GM19372 (cell line): Measurements from ENCODE around the gene ATF6B.

Experiments
- ATAC-seq: cut with Tn5 transposase; IDR thresholded peaks from one replicate; pipeline ENCODE4 v1.9.1; 2021; ENCODE audit warnings: mild to moderate bottlenecking, low read depth, moderate library complexity; ENCODE audit not compliant: unreplicated experiment

The ATF6B gene

DNA sequence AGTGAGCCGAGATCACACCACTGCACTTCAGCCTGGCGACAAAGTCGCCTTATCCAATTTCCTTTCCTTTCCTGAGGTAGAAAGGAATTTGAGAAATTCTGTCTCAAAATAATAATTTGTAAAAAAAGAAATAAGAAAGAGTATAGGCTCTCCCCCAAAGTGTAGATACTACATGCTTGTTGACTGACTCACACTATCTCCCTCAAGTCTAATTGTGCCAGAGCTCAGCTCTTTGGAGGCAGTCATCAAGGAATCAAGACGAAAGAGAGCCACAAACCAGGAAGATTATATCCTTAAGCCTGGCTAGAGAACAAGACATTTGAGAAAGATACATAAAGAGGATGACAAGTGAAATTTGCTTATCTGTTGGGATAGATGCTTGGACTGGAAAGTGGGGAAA is 5.7 kb upstream of the ATF6B start:
- no peak for ATAC-seq

DNA sequence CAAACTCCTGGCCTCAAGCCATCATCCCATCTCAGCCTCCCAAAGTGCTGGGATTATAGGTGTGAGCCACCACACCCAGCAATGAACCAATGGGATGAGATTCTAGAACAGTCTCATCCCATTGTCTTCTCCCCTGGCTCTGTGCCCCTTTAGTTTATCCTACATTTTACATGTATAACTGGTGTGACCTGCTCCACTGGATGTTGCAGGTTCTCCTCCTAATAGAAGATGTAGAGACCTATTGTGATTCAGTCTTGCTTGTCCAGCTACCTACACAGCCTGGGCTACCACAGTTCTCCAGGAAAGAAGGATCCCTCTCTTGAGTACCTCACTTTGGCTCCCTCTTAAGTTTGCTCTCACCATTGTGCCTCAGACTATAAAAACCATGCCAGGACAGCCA is 4.1 kb upstream of the ATF6B start:
- ATAC-seq = no peak

DNA sequence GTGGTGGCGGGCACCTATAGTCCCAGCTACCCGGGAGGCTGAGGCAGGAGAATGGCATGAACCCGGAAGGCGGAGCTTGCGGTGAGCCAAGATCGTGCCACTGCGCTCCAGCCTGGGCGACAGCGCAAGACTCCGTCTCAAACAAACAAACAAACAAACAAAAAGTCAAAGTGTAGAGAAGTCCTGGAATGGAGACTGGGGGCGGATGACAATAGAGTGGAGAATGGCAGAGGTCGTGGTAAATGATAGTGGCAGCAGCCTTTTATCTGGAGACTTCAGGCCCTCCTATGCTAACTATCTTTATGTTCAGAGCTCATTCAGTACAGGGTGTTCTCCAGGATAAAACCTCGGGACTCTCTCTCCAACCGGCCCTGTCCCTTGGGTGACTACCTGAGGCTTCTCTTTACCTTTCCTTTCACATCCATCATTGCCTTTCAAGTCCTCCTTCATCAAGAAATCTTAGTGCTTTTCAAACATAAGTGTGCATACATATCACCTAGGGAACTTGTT is 3.4 kb upstream of the ATF6B start:
- ATAC-seq = no peak

- no peak for ATAC-seq
Measured at GRCh38 chr6:32129297-32130088, 1.4 kb upstream of the ATF6B start.

GRCh38 chr6:32128751-32129296 is 778 bp upstream of the ATF6B start:
- ATAC-seq = no peak

DNA sequence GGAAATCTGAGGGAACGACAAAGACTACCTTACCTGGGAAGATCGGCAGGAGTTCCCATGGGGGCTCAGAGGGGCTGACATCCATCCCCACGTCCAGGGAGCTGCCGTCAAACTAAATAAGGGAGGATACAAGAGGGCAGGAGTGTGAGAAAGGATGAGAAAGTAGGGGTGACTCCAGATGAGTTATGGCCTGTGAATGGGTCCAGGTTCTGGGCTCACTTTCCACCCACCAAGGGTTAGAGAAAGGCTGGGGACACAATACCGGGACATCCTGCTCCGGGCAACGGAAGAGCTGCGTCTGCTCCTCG is 683 bp downstream of the ATF6B start:
- ATAC-seq = no peak

GRCh38 chr6:32126880-32127279 is 1.2 kb downstream of the ATF6B start:
- ATAC-seq = no peak

GRCh38 chr6:32123681-32124080 is 4.4 kb downstream of the ATF6B start:
- no peak for ATAC-seq

DNA sequence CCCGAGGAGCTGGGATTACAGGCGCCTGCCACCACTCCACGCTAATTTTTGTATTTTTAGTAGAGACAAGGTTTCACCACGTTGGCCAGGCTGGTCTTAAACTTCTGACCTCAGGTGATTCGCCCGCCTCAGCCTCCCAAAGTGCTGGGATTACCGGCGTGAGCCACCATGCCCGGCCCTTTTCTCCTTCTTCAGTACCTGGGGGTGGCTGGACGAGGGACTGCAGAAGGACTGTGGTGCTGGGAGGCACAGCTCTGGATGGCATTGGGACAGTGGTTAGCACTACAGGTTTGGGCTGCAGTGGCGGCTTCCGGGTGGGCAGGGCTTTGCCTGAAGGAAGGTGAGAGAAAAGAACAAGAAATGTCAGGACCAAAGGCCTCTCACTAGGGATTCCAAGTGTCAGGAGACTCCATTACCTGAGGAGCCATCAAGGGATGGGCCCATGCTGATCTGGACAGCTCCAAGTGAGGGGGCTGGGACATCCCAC is 7.4 kb downstream of the ATF6B start:
- no peak for ATAC-seq

- no peak for ATAC-seq
Measured at GRCh38 chr6:32118782-32119628, 9.0 kb downstream of the ATF6B start.

- no peak for ATAC-seq
Measured at GRCh38 chr6:32117461-32117860, 10.6 kb downstream of the ATF6B start.

DNA sequence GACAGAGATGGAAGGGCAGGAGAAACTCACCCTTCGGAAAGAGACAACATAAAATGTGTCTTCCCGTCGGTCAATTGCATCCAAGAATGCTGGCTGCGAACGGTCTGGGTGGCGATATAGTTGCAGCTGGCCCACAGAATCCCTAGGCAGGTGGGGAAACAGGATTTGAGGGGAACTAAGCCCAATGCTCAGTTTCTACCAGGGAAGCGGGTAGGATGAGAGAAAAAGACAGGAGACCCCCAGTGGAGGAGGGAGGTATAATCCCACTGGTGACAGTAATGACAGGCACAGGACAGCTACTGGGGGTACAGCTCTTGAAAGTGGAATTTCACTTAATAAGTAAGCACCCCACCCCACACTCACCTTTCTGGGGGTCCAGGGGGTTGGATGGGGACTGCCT is 11.4 kb downstream of the ATF6B start:
- no peak for ATAC-seq

DNA sequence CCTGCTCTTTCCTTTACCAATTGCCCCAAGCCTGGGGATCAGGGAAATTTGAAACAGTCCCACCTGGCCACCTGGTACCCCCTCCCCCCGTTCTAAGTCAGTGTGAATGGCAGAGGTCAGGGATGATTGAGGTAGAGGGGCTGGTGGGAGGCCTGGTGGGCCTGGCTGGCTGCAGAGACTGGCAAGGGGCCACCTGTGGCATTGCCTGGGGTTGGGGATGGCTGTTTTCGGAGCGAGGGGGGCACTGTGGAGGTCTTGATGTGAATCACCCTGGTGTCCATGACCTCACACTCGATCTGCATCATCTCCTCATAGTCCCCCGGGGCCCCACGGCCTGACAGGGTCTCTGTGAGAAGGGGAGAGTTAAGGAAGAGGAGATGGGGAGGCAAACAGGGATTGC is 12.4 kb downstream of the ATF6B start:
- no peak for ATAC-seq

DNA sequence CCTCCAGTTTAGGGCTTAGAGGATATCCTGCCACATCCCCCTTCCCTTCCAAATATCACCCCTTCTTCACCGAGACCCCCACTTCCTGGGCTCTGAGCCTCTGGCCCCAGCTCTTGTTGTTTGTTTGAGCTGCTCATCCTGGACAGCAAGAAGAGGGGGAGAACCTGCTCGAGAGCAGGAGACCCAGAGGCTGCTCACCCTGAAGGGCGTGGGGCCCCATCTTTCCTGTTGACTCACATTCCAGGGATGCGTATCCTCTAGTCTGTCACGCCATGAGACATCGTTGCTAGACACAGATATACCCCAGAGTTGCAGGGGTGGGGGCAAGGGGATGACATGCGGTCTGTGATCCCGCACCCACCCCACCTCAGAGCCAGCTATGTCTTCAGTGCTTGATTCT is 13.2 kb downstream of the ATF6B start:
- no peak for ATAC-seq

DNA sequence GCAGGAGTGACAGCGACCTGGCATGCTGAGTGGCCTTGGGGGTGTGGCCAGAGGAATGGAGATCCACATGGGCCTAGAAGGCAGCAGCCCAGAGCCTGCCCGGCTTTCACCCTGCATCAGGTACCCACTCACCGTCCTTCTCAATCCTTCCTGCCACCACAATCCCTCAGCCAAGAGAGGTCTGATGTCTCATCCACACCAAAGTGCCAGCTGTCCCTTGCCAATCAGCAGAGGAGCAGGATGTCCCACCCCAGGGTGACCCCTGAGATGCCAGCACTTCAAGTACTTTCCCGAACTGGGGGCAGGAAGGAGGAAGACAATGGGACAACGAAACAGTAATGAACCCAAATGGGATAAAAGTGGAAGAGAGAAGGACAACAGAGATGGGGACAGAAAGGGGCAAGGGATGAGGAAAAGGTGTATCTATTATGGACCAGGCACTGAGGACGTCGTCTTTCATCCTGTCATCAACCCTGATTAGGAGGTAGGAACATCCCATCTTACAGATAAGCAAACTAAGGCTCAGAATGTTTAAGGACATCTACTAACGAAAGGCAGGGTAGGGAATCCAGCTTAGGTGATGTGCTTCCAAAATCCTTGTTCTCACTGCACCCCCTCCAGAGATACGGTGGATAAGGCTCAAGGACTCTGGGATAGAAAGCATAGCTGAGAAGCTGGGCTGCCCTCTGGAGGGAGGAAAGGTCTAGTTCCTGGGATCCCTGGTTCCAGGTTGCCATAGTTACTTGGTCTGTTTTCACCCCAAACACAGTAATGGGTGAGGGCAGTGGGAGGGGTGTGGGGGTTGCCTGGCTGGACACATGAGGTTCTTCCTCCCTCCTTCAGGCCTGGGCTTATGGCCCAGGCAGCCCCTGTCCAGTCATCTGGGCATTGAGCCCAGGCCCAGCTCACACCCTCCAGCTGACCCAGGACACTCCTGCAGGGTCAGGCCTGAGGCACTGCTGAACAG is 14.4 kb downstream of the ATF6B start:
- ATAC-seq = no peak

DNA sequence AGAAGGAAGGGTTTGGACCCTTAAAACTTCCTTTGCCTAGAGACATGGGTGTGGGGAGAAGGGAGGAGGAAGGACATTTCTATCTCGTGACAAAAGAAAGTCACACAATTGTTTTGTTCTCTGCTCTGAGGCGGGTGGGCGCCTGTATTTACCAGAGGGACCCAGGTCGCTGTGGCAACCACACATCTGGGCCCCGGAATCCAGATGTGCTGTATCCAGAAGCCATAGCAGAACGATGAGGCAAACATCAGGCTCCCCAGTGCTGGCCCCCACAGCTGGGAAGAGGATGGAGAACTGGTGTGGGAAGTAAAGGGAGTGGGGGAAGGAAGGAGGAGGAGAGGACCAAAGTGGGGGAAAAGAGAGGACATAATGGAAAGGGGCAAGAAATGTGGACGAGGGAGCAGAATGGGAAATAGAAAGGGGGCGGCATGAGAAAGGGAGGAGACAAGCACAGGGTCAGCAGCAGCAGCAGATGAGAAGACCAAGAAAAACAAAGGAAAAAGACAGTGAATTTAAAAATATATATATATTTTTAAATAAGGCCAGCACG is 15.5 kb downstream of the ATF6B start:
- ATAC-seq = no peak

DNA sequence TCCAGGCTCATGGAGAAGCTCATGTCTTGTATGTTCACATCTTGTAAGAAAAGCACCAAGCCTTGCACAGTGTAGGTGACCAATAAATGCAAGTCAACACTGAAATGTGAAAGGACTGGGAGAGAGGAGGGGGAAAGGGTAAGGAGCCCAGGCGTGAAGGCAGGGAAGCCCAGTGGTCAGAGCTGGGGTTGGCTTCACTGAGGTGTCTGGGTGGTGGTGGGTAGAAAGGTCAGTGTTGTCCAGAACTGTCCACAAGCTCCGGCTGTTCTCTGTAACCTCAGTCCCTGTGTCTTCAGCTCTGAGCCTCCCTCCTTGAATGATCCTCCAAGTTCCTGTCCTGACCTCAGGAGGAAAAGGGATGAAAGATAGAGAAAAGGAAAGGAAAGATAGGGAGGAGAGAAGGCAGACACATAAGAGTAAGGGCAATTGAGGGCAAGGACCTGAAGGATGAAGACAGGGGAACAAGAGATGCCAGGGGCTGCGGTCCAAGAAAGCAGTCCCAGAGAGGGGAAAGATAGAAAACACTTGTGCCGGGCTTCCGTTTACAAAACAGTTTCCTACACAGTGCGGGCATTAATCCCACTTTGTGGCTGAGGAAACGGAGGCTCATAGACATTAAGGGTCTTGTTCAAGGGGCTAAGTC is 16.5 kb downstream of the ATF6B start:
- no peak for ATAC-seq

DNA sequence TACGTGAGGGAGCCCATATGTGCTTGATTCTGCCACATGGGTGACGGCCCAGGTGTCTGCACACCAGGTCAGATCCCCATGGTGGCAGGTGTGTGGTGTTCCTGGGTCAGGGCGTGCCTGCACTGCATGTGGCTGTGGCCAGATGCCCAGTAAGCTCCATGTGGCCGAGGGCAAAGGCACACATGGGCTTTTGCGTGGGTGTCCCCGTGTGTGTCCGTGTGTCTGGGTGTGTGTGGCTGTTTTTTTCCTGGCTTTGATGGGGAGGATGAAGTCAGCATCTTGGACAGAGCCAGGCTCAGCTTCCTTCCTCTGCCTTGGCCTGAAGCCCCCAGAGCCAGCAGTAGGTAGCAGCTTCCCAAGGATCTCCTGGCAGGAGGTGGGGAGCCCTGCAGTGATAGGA is 17.4 kb downstream of the ATF6B start:
- ATAC-seq = no peak

- no peak for ATAC-seq
Measured at GRCh38 chr6:32109765-32110160, 18.3 kb downstream of the ATF6B start.
